HFFc6 (cell line): Measurements from ENCODE around the gene MNAT1. TPM values are rescaled to one million over a fixed set of nuclear protein-coding genes. Genes with fewer than 3 reads are reported as not detected.

Experiments used
- DNase-seq: peaks from one replicate; pipeline ENCODE4 v3.0.0-alpha.2; 2018
- H3K27ac Mint-ChIP-seq: 2 replicates; pipeline ENCODE4 v1.8.0; 2020; ENCODE audit warnings: mild to moderate bottlenecking, mixed read lengths
- H3K27me3 Mint-ChIP-seq: 2 replicates; pipeline ENCODE4 v1.8.0; 2021; ENCODE audit warnings: mild to moderate bottlenecking, moderate library complexity, mixed read lengths; ENCODE audit not compliant: insufficient read depth
- H3K36me3 Mint-ChIP-seq: 2 replicates; pipeline ENCODE4 v1.8.0; 2021; ENCODE audit warnings: low read depth, mixed read lengths
- H3K4me1 Mint-ChIP-seq: 2 replicates; pipeline ENCODE4 v1.8.0; 2020; ENCODE audit warnings: low read depth, mixed read lengths
- H3K4me3 Mint-ChIP-seq: 2 replicates; pipeline ENCODE4 v1.8.0; 2020; ENCODE audit warnings: mild to moderate bottlenecking, moderate library complexity, mixed read lengths
- H3K9me3 Mint-ChIP-seq: 2 replicates; pipeline ENCODE4 v1.8.0; 2020; ENCODE audit warnings: mild to moderate bottlenecking, mixed read lengths
- total RNA-seq, 6 experiments: library from RNA; stranded (reverse); fragmentation: NEBNext Ultra II Directional; extraction: Animal tissue kit (Norgen Biotek cat#: 25700); gene quantifications; 2 replicates in 1 of 6; 3 replicates in 5 of 6; pipeline ENCODE4 v1.2.3, GENCODE V29; 2021
- TF ChIP-seq, protein P1 (sequence below): fragments of 200-600 bp; sonication (generic); IDR thresholded peaks from 2 replicates; pipeline ENCODE4 v1.5.0; 2021; ENCODE audit warnings: antibody characterized with exemption, mild to moderate bottlenecking

The MNAT1 gene
- total RNA-seq, 6 experiments from 2014 or later: 55.8 to 69.4 (median 58.7) TPM

GRCh38 chr14:60862283-60862682 is 127.7 kb downstream of the MNAT1 start:
- no peak for DNase-seq
- Mint-ChIP-seq H3K4me3 (no peak overlapping the region), H3K27ac (no peak overlapping the region), H3K27me3 (no peaks in the 10 kb centered on the region), H3K4me1 (peaks cover 12% of the 10 kb centered on the region), H3K9me3 (peaks cover 9% of the 10 kb centered on the region), H3K36me3 (peaks cover 11% of the 10 kb centered on the region; the same call in 1 of the 2 replicates)
- TF ChIP-seq, protein P1, sequence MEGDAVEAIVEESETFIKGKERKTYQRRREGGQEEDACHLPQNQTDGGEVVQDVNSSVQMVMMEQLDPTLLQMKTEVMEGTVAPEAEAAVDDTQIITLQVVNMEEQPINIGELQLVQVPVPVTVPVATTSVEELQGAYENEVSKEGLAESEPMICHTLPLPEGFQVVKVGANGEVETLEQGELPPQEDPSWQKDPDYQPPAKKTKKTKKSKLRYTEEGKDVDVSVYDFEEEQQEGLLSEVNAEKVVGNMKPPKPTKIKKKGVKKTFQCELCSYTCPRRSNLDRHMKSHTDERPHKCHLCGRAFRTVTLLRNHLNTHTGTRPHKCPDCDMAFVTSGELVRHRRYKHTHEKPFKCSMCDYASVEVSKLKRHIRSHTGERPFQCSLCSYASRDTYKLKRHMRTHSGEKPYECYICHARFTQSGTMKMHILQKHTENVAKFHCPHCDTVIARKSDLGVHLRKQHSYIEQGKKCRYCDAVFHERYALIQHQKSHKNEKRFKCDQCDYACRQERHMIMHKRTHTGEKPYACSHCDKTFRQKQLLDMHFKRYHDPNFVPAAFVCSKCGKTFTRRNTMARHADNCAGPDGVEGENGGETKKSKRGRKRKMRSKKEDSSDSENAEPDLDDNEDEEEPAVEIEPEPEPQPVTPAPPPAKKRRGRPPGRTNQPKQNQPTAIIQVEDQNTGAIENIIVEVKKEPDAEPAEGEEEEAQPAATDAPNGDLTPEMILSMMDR: no peak

GRCh38 chr14:60863249-60863648 is 128.7 kb downstream of the MNAT1 start:
- no peak overlapping the region for H3K4me3 Mint-ChIP-seq
- no peak overlapping the region for H3K27ac Mint-ChIP-seq
- TF ChIP-seq, protein P1: no peak
- H3K36me3 Mint-ChIP-seq: peaks cover 2% of the 10 kb centered on the region; the same call in 1 of the 2 replicates
- H3K9me3 Mint-ChIP-seq: peaks cover under 1% of the 10 kb centered on the region
- no peaks in the 10 kb centered on the region for H3K27me3 Mint-ChIP-seq
- DNase-seq: no peak
- peaks cover 21% of the 10 kb centered on the region for H3K4me1 Mint-ChIP-seq

GRCh38 chr14:60865378-60866127 is 131.0 kb downstream of the MNAT1 start:
- DNase-seq: no peak
- Mint-ChIP-seq H3K36me3 (no peaks in the 10 kb centered on the region), H3K9me3 (no peaks in the 10 kb centered on the region), H3K27ac (no peak overlapping the region), H3K4me3 (no peak overlapping the region), H3K27me3 (no peaks in the 10 kb centered on the region), H3K4me1 (peaks cover 21% of the 10 kb centered on the region)
- TF ChIP-seq, protein P1: no peak

DNA sequence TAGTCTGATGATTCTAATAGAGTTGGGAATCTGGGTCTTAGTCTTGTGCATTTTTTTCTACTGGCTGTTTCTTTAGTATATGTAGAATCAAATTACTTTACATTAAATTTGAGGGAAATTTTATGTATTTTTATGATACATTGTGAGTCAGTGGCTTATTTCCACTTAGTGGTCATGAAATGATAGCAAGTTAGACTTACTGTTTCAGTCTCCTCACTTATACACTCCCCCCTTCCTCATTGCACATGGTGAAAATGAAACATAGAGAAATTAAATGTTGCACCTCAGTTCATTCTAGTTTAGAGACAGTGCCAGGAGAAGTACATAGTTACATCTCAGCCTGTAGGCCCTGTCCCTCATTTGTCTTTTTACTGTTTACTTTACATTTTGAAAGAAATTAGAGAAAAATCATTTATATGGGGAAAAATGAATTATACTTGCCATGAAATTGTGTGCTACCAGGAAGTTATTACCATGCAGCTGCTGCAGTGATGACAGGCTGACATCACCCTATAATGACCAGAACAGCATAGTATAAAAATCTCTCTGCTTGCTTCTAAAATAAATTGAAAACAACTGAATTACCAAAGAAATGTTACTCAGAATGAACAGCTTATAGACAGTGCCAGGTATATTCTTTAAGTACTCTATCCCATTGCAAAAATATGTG is 133.1 kb downstream of the MNAT1 start:
- Mint-ChIP-seq H3K4me3 (no peak overlapping the region), H3K27ac (no peak overlapping the region), H3K27me3 (no peaks in the 10 kb centered on the region), H3K9me3 (no peaks in the 10 kb centered on the region), H3K4me1 (peaks cover 21% of the 10 kb centered on the region), H3K36me3 (no peaks in the 10 kb centered on the region)
- TF ChIP-seq, protein P1: no peak
- DNase-seq: no peak

DNA sequence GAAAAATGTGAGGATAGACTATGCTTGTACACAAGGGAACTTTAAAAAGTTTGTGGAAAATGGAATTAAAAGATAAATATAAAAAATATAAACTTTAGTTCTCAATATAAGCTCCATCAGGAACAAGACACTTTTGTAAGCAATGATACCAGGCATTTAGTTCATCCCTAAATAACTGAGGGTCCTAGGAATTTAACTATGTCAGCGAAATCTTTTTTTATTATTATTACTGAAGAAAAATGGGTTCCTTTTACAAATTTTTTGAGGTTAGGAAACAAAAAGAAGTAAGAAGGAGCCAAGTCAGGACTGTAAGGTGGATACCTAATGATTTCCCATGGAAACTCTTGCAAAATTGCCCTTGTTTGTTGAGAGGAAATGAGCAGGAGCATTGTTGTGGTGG is 143.6 kb downstream of the MNAT1 start:
- peaks cover 11% of the 10 kb centered on the region for H3K4me1 Mint-ChIP-seq
- peaks cover 13% of the 10 kb centered on the region for H3K36me3 Mint-ChIP-seq

More for the DNA sequence above, 143.6 kb downstream of the MNAT1 start:
- TF ChIP-seq, protein P1: no peak
- peaks cover 11% of the 10 kb centered on the region for H3K9me3 Mint-ChIP-seq
- H3K27me3 Mint-ChIP-seq: no peaks in the 10 kb centered on the region
- no peak overlapping the region for H3K27ac Mint-ChIP-seq
- DNase-seq: no peak
- H3K4me3 Mint-ChIP-seq: no peak overlapping the region
